ENCODE measurements around the gene CRIM1. TPM values are rescaled to one million over a fixed set of nuclear protein-coding genes. Genes with fewer than 3 reads are reported as not detected.

CRIM1 gene
- total RNA-seq, 1 donor from 2014 or later: 35.3 TPM

DNA sequence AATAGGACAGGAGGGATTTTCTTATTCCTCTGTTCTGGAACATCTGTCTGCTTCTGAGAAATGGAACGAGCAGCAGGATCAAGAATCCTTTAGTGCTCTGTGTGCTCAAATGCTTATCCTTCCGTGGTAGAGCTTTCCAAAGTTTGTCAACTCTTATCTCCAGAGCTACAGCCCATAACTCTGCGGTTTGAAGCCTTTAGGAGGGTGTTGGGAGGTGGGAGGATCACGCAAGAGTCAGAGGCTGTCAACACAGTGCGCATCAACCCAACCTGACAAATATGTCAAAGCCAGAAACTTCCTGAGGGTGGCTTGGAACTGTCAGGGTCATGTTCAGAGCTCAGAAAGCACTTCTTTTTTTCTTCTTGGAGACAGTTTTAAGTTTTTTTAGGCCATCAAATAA, 95.9 kb downstream of the CRIM1 start:
- no peak overlapping the region for H3K4me3 ChIP-seq (ENCODE audit: low read depth, low read length)
- no peak for FAIRE-seq
- H3K36me3 ChIP-seq (ENCODE audit: control insufficient read depth, insufficient read depth, low read length): peaks cover 2% of the 10 kb centered on the region
- TF ChIP-seq CTCF (IDR thresholded peaks at IDR 0.05; ENCODE audit: insufficient read depth, low read length, severe bottlenecking): no peak
- DNase-seq (ENCODE audit: low read depth): no peak
- H3K27me3 ChIP-seq (ENCODE audit: control insufficient read depth, insufficient read depth, low read length): no peaks in the 10 kb centered on the region

- no peak for DNase-seq (ENCODE audit: low read depth)
- no peak for FAIRE-seq
- H3K36me3 ChIP-seq (ENCODE audit: control insufficient read depth, insufficient read depth, low read length): peaks cover 2% of the 10 kb centered on the region
- H3K27me3 ChIP-seq (ENCODE audit: control insufficient read depth, insufficient read depth, low read length): no peaks in the 10 kb centered on the region
- H3K4me3 ChIP-seq (ENCODE audit: low read depth, low read length): no peak overlapping the region
- TF ChIP-seq CTCF (IDR thresholded peaks at IDR 0.05; ENCODE audit: insufficient read depth, low read length, severe bottlenecking): no peak
Observed at GRCh38 chr2:36452260-36452659, 96.7 kb downstream of the CRIM1 start.

DNA sequence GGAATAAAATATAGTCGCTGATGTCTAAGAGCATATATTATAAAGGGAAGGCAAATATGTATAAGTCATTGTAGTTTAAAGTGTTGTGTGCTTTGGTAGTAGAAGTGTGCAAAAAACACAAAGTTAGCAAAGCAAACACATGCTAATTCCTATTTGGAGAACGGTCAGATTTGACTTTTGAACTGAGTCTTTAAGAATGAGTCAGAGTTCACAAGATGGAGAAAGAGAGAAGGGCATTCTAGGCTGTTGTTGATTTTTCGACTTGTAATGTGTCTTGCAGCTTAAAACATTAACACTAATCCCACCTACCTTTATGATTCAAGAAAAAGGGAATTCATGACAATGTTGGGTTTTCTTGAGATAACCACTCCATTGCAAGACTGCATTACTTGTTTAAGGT, 98.1 kb downstream of the CRIM1 start:
- no peaks in the 10 kb centered on the region for H3K27me3 ChIP-seq (ENCODE audit: control insufficient read depth, insufficient read depth, low read length)
- no peak for DNase-seq (ENCODE audit: low read depth)
- TF ChIP-seq CTCF (IDR thresholded peaks at IDR 0.05; ENCODE audit: insufficient read depth, low read length, severe bottlenecking): no peak
- H3K4me3 ChIP-seq (ENCODE audit: low read depth, low read length): no peak overlapping the region
- FAIRE-seq: no peak
- peaks cover 2% of the 10 kb centered on the region for H3K36me3 ChIP-seq (ENCODE audit: control insufficient read depth, insufficient read depth, low read length)

DNA sequence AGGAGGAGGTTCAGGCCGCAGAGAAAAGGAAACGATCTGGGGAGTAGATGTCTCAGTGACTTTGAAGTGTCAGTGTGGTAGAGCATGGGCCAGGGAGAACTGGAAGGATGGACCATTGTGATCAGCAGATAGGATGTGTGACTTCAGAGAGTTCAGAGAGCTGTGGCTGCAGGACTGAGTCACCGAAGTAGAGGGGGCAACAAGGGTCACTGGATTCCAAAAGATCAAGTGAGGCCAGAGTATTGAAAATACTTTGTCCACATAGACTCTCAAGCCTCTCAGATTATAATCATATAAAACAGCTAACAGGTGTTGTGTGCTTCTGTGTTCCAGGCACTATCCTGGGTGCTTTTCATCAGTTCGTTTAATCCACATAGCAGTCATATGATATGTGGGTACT, 99.4 kb downstream of the CRIM1 start:
- DNase-seq (ENCODE audit: low read depth) (no peak), FAIRE-seq (no peak)
- Histone ChIP-seq H3K4me3 (ENCODE audit: low read depth, low read length) (no peak overlapping the region), H3K27me3 (ENCODE audit: control insufficient read depth, insufficient read depth, low read length) (no peaks in the 10 kb centered on the region), H3K36me3 (ENCODE audit: control insufficient read depth, insufficient read depth, low read length) (no peaks in the 10 kb centered on the region)
- TF ChIP-seq CTCF (IDR thresholded peaks at IDR 0.05; ENCODE audit: insufficient read depth, low read length, severe bottlenecking): no peak

- no peak for FAIRE-seq
- no peak for TF ChIP-seq CTCF (IDR thresholded peaks at IDR 0.05; ENCODE audit: insufficient read depth, low read length, severe bottlenecking)
- no peak for DNase-seq (ENCODE audit: low read depth)
- Histone ChIP-seq H3K27me3 (ENCODE audit: control insufficient read depth, insufficient read depth, low read length) (no peaks in the 10 kb centered on the region), H3K36me3 (ENCODE audit: control insufficient read depth, insufficient read depth, low read length) (no peaks in the 10 kb centered on the region), H3K4me3 (ENCODE audit: low read depth, low read length) (no peak overlapping the region)
Observed at GRCh38 chr2:36455788-36456187, 100.2 kb downstream of the CRIM1 start.

Data from bronchial epithelial cell (primary cell).